Stimulated activated CD4-positive, alpha-beta T cell treated with anti-CD3 and anti-CD28 coated beads, Interleukin-2, amount 100 ng/mL, for 48 hours (primary cell): Measurements from ENCODE around the gene ROCK2.

Experiments used
- DNase-seq, 2 donors: peaks; one replicate each; pipeline ENCODE4 v3.0.0-alpha.2; 2020

The ROCK2 gene

DNA sequence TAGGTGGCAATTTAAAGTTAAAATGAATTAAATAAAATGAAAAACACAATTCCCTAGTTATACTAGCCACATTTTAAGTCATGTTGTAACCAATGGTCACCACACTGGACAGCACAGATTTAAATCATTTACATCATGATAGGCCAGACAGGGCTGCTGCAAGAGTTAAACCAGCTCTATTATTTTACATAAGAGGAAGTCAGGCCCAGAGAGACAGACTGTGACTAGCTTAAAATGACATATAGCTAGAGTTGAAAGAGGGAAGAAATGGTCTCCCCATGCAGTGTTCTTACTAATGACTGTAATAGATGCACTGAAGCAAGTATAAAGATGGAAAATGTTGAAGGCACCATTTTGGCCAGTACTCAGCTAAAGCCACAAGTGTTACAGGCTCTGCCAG, 119.5 kb downstream of the ROCK2 start:
- no peak for DNase-seq

DNA sequence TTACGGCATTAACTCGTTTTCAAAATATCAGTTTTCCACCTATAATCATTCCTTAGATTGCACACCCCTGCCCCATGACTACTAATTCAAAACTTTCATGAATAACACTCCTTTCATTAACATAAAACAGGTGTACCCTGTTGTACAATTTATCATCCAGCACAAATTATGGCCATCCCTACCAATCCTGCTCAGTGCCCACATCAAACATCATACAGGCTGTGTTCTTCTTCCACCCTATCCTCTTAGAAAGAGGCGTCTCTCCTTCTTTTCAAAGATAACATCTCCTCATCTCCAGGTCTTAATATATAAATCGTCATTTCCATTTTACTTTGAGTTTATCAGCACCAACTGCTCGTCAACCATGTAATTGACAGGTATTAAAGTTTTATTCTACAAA, 121.6 kb downstream of the ROCK2 start:
- no peak for DNase-seq

GRCh38 chr2:11220445-11220844, 124.0 kb downstream of the ROCK2 start:
- no peak for DNase-seq

DNA sequence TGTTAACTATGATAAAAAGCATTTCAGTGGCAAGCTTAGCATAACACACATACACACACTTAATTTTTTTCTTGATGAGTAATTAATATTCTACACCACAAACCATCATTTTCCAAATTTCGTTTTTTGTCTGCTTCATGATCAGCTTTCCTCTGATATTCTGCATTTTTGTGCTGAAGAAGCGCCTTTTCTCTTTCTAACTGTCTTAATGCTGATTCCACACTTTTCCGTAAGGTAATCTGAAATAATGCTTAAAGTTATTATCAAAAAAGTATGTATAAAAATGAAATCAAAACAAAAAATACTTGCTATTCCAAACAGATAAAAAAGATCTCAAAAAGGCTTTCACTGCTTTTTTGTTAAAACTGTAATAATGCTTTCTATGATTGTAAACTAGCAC, 129.0 kb downstream of the ROCK2 start:
- no peak for DNase-seq

- DNase-seq: no peak
Measured at GRCh38 chr2:11214770-11215169, 129.7 kb downstream of the ROCK2 start.

- no peak for DNase-seq
Measured at GRCh38 chr2:11213975-11214374, 130.5 kb downstream of the ROCK2 start.

GRCh38 chr2:11213090-11213638, 131.3 kb downstream of the ROCK2 start:
- no peak for DNase-seq

DNA sequence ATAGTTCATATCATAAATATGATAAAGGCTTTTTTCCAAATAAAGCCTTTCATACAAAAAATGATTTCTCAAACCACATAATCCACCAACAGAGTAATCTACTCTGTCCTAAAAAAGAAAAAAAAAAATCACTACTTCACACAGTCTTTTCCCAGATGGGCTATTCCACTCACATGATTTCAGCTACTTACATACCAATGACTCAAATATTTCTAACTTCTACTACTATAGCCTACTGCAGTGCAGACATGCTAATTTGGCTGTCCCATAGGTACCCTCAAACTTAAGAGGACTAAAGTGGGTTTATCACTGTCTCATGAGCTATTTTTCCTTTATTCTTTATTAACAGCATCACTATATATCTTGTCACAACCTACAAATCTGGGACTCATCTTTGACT, 131.8 kb downstream of the ROCK2 start:
- no peak for DNase-seq

- no peak for DNase-seq
Measured at GRCh38 chr2:11208083-11208482, 136.4 kb downstream of the ROCK2 start.

- no peak for DNase-seq
Measured at GRCh38 chr2:11203480-11203879, 141.0 kb downstream of the ROCK2 start.

DNA sequence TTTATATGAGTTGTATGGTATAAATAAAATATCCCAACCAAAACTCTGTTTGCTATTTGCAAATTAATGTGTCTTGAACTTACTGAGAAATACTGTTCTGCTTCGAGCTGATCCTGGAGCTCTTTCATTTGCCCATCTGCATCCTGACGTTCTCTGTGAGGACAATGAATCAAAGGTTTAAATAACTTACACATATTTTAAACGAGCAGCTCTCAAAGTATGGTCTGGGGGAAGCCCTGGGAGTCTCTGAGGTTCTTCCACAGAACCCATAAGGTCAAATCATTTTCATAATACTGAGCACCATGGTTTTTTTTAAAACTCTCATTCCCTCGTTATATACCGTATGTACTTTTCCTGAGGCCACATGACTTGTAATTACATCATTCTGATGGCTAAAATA, 142.5 kb downstream of the ROCK2 start:
- DNase-seq: no peak

DNA sequence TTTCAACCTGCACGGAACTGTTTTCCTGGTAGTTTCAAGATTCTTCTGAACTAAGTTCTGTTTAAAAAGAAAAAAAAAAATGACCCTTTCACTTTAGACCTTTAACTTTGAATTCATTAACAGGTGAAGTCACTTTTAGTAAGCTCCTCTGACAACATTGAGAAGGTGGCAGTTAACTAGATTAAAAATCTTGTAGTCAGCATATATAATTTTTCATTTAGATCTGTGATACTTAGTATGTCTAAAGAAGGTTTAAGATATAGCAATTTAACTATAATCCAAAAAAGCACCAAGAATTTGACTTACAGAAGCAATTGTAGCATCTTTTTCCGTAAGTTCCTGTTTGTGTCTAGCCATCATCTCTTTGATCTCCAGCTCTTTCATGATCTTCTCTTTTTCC, 143.8 kb downstream of the ROCK2 start:
- no peak for DNase-seq

- no peak for DNase-seq
Measured at GRCh38 chr2:11196246-11196645, 148.2 kb downstream of the ROCK2 start.

DNA sequence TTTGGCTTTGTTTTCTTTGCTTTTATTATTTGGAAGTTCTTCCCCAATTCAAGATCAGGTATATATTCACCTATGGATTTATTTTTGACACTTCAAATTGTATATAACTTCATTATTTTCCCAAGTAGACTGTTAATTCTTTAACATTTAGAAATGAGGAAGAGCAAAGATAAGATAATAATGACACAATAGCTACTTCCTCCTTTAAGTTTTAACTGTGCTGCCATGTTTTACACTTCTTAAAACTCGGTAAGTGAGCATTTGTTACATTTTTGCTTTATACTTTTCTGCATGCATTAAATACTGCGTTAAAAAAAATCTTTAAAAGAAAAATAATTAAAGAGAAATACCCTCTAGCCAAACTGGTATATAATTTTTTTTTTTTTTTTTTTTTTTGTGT, 156.7 kb downstream of the ROCK2 start:
- DNase-seq: no peak

DNA sequence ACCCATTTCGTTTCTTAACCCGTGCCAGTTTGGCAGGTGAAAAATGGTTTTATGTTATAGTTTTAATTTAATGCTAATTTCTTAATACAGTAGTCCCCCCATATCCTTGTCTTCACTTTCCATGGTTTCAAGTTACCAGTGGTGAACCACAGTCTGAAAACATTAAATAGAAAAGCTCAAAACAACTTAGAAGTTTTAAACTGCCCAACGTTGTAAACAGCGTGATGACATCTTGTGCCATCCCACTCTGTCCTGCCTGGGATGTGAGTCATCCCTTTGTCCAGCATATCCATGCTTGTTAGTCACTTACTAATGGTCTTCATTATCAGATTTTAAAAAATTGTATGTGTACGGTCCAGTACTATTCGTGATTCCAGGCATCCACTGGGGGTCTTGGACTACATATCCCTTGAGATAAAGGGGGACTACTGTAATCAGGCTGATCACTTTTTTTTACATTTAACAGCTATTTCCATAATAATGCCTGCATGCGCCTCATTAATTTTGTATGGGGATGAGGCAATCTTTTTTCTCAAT, 157.3 kb downstream of the ROCK2 start:
- no peak for DNase-seq

DNA sequence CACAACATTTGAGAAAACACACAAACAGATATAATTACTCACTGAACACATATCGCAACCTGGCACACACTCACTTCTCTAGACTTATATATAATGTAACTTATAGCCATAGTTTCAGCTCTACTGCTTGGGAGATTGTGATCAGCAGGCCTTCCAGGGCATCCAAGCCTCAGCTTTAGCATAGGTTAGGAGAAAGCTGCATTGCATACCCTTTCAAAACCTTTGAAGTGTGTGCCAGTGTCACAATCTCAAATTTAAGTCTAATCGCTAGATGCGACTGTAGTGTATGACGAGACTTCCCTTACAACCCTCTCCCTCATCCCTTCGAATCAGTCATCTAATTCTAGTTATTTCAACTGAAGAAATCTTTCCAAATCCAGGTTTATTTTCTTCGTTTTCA, 158.3 kb downstream of the ROCK2 start:
- no peak for DNase-seq

DNA sequence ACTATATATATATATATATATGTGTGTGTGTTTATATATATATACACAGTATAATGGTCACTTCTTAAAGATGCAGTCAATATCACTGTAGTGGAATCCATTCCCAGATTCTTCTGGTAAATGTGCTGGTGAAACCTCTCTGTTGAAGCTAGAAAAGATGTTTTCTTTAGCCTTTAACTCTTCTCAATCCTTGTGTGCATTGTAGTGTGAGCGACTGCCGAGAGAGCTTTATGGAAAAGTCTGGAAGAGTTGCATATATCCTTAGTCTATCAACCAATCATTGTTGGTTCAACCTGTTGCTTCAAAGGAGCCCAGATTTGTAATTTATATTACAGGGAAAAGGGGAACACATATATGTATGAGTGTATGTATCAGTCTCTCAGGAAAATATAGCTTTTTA, 161.5 kb downstream of the ROCK2 start:
- no peak for DNase-seq

DNA sequence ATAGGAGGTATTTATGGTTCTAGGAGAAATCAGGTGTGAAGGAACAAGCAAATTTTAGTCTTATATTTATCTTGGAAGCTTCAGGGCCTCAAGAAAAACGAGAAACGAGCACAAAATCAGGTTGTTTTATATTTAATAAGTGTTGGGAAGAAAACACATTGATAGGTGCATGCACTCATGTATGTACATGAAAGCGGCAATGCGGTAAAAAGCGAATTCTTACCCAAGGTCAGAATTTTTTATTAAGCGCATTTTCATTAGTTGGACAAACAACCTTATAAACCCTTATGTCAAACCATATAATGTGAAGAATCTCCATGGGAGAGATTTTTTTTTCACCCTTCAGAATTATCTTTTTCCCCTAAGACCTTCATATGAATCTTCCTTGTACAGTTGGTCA, 163.8 kb downstream of the ROCK2 start:
- DNase-seq: no peak

GRCh38 chr2:11179899-11180298, 164.5 kb downstream of the ROCK2 start:
- DNase-seq: no peak

- DNase-seq: no peak
Measured at GRCh38 chr2:11179196-11179595, 165.2 kb downstream of the ROCK2 start.

GRCh38 chr2:11177871-11178690, 166.4 kb downstream of the ROCK2 start:
- no peak for DNase-seq

GRCh38 chr2:11175293-11175795, 169.1 kb downstream of the ROCK2 start:
- no peak for DNase-seq

DNA sequence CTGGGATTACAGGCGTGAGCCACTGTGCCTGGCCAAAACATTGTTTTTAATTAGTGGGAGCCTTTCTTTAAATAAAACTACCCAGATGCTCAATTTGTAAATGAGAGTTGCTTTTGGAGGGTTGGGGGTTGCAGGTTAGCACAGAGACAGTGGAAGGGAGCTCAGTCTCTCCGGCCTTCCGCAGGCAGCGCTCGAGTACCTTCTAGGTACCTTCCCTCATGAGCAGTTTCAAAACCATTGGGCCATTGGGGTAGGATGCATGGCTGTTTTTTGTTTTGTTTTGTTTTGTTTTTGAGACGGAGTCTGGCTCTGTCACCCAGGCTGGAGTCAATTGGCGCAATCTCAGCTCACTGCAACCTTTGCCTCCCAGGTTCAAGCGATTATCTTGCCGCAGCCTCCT, 170.2 kb downstream of the ROCK2 start:
- no peak for DNase-seq

- no peak for DNase-seq
Measured at GRCh38 chr2:11169333-11169732, 175.1 kb downstream of the ROCK2 start.

DNA sequence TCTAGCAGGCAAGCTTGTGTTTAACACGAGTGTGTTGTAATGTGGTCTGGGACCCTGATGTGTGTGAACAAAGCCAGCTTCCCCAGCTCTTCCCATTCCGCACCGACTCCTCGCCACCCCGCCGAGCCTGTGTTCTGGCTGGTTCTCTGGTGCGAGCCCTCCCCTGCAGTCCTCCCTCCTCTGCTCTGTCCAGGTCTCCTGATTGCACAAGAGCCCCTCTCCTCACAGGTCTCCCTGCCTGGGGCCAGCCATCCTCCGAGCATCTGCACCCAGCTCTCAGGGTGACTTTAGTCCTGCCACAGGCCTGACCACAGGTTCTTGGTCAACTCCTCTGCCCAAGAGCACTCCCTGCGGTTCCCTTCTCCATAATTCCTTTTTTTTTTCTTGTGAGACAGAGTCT, 175.9 kb downstream of the ROCK2 start:
- no peak for DNase-seq
